SIG-M5 treated with dmso at 0.1 percent for 504 hours (cell line): Measurements from ENCODE around the gene FAM222B.
A peak's percentile ranks its signal among the peaks of the same experiment; 100 is the strongest.
"Not testable (repeated sequence)": the region's sequence is repeated elsewhere in the genome, so short reads cannot be mapped to it uniquely, and the experiment has no call there.

Experiments
- DNase-seq: peaks from one replicate; lab custom pipeline; 2025; ENCODE audit not compliant: unreplicated experiment; lab: John Stamatoyannopoulos, UW

The FAM222B gene

DNA sequence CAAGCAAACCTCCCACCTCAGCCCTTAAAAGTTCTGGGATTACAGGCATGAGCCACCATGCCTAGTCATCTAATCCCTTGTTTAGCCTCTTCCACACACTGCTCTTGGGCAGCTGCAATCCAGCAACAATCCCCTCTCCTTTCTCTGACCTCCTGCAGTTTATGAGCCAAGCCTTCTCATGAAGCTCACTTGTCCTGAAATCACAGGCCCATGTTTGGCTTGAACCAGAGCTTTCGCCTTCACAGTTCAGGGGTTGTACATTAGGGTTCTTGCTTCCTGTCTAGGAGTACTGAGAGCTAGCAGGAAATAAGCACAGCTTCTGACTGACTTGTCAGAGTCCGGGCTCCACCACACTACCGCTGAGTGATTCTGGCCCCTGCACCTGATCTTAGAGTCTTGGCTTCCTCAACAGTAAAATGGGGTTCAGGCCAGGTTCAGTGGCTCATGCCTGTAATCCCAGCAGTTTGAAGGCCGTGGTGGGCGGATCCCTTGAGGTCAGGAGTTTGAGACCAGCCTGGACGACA, 28.5 kb upstream of the FAM222B start:
- no peak for DNase-seq

DNA sequence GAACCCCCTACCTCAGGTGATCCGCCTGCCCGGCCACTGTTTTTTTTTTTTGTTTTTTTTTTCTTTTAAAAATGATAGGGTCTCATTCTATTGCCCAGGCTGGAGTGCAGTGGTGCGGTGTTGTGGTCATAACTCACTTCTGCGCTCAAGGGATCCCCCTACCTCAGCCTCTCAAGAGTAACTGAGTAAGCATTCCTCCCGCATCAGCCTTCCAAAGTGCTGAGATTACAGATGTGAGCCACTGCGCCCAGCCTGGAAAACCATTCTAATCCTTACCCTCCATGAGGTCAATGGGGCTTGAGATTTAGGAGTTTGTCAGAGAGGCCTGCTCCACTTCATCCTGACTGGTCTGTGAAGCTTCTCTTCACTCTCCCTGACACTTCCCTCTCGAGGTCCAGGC, 24.7 kb upstream of the FAM222B start:
- DNase-seq = no peak

DNA sequence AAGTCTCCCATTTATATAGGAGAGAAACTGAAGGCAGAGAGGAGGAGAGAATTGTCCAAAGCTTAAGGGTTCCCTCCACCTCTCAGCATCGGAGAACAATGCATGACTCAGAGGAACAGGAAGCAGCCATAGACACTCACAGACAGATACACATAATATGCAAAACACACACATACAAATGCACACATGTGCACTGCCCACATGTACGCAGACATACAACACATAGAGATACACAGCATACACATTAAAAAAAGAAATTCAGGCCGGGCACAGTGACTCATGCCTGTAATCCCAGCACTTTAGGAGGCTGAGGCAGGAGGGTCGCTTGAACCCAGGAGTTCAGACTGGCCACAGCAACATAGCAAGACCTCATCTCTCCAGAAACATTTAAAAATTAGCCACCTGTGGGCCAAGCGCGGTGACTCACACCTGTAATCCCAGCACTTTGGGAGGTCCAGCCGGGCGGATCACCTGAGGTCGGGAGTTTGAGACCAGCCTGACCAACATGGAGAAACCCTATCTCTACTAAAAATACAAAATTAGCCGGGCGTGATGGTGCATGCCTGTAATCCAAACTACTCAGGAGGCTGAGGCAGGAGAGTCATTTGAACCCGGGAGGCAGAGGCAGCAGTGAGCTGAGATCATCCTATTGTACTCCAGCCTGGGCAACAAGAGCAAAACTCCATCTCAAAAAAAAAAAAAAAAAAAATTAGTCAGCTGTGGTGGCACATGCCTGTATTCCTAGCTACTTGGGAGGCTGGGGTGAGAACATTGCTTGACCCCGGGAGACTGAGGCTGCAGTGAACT, 23.6 kb upstream of the FAM222B start:
- DNase-seq = peak; percentile 29

DNA sequence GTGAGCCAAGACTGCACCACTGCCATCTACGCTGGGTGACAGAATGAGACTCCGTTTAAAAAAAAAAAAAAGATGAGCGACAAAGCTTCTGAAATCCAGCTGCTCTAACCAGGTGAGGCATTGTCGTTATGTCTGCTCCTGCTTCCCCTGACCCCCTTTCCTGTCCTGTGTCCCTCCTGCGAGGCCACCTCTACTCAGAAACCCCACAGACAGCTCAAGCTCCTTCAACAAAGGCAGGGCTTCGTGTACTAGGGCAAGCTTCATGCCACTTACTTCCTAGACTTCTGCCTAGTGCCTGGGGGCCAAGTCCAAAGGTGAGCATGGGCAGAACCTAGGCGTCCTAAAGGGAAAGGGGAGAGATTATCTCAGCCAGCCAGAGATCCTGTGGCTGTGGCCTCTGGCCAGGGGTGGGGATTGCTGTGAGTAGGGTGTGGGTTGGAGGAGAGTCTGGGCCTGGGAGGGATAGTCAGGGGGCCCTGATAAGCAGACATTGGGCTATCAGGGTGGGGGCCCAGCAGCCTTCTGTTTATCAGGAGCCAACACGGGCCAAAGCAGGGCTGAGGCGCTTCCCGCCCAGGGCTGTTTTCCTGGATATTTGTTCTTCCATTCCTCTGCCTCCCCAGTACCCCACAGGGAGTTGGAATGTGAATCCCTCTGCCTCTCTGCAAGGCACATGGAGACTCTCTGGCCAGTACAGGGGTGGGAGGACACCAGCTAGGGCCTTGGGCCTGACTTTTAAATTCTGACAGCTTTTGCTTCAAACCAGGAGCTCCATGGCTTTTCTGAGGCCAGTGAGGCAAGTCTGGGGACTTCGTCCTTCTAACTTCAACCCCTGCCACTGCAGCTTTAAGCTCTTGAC, 22.6 kb upstream of the FAM222B start:
- DNase-seq = no peak

DNA sequence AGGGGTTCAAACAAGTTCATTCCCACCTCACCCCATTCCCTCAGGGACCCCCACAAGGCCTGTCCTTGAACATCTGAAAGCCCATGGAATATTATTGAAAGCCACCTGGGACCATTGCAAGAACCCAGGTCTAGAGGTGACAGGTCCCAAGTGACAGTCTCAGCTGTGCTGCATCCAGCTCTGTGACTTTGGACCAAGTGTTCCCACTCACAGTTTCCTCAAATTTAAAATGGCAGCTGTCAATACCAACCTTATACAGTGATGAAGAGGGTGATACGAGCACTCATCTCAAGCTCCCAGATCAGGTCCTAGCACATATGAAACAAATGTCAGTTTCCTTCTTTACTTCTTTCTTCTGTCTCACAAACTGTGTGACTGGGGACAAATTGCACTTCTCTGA, 21.4 kb upstream of the FAM222B start:
- no peak for DNase-seq

DNA sequence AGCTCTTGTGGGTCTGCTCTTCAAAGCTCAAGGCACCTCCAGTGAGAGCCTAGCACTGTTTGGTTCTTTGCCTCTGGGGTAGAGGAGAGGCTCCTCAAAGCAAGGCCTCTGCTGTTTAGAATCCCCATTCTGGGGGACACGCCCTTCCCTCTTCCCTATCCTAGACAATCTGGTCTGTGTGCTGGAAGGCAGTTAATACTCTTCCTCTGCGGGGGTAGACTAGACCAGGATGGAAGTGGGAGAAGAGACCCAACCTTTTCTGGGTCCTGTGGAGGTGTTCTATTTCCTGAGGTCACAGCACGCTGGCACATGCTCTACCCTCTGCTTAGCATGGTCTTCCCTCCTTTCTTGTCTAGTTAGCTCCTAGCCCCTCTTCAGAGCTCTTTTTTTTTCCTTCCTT, 20.0 kb upstream of the FAM222B start:
- no peak for DNase-seq

DNA sequence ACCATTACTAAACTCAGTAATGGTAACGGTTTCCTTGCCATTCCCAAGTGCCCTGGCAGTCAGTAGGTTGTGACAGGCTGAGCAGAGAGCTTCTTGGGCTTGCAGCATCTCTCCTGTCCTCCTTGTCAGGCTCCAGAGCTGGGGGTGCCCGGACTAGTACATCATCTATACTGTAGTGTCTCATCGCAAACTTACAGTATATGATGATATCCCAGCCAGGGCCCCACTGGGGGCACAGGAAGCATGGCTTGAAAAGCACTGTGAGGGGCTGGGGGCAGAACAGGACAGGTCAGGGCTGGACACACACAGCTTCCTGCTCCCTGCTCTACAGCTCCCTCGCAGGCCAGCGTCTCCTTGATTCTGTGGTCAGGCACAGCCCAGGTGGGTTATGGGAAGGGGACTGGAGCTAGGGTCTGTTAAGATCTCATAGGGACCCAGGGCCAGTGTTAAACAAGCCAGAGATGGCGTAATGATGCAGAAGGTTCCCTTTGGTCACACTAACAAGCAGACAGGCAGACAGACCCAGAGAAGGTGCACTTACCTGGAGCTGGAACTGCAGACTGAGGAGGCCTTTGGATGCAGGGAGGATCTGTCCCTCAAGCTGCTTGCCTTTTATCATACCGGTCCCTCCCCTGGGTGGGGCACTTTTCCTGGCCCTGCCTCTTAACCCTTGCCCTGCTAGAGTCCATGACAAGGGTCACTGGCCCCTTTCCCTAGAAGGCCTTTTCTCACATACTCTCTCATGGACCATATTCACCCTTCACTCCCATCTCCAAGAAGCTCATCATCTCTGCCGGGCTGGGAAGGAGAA, 19.0 kb upstream of the FAM222B start:
- no peak for DNase-seq

DNA sequence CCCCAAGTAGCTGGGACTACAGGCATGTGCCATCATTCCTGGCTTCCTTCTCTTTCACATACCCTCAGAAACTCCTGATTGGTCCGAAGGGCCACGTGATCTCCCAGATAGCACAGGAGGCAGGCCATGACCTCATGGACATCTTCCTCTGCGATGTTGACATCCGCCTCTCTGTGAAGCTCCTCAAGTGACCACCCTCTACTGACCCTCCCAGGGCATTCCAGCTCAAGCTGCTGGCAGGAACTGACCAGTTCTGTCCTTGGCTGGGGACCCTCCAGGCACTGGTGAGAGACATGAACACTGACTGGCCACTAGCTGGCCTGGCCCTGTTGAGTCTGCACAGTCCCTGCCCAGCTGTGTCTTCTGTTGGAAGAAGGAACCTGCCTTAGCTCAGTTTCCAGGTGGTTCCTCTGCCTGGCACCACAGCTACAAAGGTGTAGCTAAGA, 17.8 kb upstream of the FAM222B start:
- no peak for DNase-seq

DNA sequence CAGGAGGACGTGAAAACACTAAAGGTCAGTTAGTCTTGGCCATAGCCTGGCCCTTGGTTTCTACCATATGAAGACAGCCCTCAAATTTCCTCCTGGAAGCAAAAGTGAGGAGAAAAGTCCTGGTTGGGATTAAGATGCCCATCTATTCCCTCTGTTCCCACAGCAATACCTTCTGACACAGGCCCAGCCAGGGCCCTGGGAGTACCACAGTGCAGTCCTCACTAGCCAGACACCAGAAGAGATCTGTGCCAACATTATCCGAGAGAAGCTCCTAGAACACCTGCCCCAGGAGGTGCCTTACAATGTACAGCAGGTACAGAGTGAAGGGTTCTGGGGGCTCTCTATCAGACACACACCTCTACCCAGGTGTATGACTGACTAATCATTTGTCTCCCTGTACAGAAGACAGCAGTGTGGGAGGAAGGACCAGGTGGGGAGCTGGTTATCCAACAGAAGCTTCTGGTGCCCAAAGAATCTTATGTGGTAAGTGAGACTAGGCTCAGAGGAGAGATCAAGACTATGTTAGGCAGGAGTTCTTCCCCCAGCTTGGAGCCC, 16.3 kb upstream of the FAM222B start:
- no peak for DNase-seq

DNA sequence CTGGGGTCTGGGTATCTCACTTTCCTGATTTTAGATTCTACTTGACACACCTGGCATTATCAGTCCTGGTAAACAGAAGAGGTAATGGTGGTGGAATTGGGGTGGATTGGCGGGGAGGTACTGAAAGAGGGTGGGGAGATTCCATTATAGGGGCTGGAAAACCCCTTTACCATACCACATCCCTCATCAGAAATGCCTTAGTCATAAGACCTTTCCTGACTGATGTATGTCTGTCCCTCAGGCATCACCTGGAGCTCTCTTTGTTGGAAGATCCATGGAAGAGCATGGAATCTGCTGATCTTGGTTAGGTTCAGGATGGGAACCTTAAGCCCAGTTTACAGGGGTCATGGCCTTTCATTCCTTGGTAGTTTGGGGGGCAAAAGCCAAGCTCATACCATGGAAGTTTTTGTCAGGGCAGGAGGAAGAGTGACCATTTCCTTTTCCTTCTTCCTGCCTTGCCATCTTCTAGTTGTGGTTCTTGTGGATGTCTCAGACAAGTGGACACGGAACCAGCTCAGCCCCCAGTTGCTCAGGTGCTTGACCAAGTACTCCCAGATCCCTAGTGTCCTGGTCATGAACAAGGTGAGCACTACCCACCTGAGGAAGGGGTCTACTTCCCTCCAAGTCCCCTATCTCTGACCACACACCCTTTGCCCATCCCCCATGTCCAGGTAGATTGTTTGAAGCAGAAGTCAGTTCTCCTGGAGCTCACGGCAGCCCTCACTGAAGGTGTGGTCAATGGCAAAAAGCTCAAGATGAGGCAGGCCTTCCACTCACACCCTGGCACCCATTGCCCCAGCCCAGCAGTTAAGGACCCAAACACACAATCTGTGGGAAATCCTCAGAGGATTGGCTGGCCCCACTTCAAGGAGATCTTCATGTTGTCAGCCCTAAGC, 15.6 kb upstream of the FAM222B start:
- DNase-seq = no peak

DNA sequence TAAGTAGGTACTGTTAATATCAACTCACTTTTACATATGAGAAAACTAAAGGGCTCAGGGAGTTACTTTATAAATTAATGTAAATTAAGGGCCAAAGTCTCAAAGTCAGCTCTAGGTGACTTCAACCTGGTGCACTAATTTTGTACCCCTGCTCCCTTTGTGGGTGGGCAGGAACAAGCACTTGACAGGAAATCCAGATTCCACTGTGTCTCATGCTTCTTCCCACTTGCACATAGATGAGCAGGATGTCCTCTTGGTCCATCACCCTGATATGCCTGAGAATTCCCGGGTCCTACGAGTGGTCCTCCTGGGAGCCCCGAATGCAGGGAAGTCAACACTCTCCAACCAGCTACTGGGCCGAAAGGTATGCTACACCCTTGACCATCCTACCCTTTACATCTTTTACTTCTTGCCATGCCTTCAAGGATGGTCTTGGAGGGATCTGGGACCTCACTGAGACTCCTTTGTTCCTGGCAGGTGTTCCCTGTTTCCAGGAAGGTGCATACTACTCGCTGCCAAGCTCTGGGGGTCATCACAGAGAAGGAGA, 13.5 kb upstream of the FAM222B start:
- no peak for DNase-seq

DNA sequence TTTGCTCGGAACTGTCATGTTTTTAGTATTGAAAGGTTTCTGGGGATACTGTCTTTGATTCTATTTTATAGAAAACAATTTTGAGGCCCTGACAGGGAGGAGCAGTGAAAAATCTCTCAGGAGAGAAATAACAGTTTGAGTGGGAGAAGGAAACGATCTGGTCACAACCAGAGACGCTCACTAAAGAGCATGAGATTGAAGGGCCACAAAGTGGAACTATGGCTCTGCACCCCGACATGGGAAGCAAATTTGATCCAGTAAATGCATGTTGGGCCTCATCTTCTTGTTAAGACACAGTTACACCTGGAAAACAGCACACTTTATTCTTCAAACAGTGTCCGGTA, 12.7 kb upstream of the FAM222B start:
- no peak for DNase-seq

DNA sequence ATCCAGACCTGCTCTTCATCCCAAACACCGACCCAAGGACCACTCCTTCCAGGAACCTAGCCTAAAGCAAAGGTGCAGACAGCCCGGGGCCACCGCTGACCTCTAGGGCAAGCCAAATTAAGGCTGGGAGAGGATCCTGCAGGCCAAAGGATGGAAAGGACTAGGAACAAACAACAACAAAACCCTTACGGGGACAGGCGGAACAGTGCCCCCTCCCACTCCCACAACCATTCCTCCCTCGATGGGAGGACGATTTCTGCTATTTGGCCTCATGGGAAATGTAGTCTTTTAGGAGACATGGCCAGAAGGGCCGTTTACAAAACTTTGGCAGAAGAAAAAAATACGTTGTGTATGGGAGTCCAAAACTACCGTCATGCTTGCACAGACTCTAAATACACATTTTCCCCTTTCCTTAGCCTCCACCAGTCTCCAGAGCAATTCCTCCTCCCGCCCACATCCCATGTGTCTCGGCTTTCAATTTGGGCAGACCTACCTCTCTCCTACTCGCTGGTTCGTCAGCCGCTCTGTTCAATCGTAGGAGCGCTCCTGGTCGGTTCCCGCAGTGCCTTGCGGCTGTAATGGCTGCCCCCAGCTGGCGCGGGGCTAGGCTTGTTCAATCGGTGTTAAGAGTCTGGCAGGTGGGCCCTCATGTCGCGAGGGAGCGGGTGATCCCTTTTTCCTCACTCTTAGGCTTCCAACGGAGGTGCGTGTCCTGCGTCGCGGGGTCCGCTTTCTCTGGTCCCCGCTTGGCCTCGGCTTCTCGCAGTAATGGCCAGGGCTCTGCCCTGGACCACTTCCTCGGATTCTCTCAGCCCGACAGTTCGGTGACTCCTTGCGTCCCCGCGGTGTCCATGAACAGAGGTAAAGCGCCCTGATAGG, 12.1 kb upstream of the FAM222B start, which contains the start of gene ERAL1:
ERAL1 (plus strand) TSS at position 560 of the 879 bp plus-strand sequence; CDS start at position 579, 19 bp downstream.
- DNase-seq = peak; percentile 88

DNA sequence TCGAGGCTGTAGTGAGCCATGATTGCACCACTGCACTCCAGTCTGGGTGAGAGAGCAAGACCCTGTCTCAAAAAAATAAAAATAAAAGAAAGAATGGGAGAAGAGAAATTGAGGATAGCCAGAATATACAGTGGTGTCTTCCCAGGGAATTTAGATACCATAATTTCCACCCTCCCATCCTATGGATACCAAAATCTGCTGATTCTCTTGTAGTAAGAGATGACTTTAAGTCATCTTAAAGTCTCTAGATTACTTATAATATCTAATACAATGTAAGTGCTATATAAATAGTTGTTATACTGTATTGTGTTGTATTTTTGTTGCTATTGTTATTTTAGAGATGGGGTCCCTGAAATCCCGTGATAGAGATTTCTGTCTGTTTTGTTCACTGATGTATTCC, 10.7 kb upstream of the FAM222B start:
- DNase-seq = no peak

DNA sequence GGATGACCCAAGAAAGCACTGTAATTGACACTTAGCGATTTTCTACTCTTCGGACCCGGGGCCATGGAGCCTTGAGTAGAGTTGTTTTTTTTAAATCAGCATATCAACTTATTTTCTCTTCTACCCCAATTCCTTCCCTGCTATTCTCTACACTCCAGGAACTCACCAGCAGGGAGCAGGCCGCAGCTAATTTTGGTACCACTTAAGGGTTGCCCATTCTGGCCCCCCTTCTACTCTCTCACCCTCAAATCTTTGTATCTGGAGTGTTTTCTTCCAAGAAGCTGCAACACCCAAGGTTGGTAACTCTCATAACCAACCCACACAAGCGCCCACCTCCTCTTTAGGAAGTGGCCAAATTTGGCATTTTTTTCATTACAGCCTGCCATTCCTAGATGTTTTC, 6.7 kb upstream of the FAM222B start:
- DNase-seq = no peak

DNA sequence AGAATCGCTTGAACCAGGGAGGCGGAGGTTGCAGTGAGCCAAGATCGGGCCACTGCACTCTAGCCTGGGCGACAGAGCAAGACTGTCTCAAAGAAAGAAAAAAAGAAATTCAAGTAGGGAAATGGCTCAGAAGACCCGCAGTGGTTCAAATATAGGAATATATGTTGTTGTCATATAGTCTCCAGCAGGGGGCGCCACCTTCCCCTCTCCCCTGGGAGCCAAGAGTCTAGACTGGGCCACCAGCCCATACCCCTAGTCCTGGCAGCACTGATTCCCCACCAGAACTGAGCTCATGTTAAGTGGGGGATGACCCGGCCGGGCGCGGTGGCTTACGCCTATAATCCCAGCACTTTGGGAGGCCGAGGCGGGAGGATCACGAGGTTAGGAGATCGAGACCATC, 6.1 kb upstream of the FAM222B start:
- DNase-seq = peak; percentile 28

DNA sequence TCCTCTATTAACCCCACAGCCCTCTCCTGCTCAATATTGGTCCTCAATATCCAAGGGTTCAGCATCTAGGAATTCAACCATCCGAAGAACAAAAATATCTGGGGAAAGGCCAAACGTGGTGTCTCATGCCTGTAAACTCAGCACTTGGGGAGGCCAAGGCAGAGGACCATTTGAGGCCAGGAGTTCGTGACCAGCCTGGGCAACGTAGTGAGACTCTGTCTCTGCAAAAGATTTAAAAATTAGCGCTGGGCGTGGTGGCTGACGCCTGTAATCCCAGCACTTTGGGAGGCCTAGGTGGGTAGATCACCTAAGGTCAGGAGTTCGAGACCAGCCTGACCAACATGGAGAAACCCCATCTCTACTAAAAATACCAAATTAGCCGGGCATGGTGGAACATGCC, 4.1 kb upstream of the FAM222B start:
- DNase-seq = not testable (repeated sequence)

DNA sequence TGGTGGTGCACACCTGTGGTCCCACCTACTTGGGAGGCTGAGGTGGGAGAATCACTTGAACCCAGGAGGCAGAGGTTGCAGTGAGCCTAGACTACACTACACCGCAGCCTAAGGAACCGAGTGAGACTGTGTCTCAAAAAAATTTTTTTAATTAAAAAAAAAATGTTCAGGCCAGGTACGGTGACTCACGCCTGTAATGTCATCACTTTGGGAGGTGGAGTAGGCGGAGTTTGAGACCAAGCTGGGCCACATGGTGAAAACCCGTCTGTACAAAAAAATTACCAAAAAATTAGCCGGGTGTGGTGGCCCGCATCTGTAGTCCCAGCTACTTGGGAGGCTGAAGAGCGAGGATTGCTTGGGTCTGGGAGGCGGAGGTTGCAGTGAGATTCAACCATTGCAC, 3.6 kb upstream of the FAM222B start:
- DNase-seq = no peak

DNA sequence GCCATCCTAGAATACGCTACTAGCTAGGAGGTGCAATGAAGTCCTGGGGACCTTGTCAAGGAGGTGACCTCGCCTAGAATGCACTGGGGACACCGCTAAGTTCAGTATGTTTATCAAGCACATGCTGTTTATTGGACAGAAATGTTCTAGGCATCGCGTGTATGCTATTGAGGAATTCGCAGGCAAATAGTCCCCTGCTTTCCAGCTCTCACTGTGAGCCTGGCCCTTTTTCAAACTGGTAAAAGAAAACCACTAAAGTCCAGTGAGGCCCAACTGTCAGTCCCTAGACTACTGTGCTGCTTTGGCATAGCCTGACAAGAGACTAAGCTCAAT, 1.2 kb upstream of the FAM222B start:
- no peak for DNase-seq
